ENCODE data around the gene CDC42BPA. TPM values are rescaled to one million over a fixed set of nuclear protein-coding genes. Genes with fewer than 3 reads are reported as not detected.

The CDC42BPA gene
- total and polyA plus RNA-seq, 2 of the 13 experiments (the other 11 are each of a cell fraction or from before 2014, with no cell fraction given) = 6.5 to 16.0 TPM

GRCh38 chr1:226974544-226975258, 343.6 kb downstream of the CDC42BPA start (continued):
- TF ChIP-seq ZNF644 (CRISPR knock-in tag; IDR thresholded peaks at IDR 0.05; ENCODE audit: low read depth) (0 out of 2 replicates have a peak, but pooled peaks have one; percentile 28), REL (CRISPR knock-in tag; conservative IDR thresholded peaks at IDR 0.05) (no peak), KDM5B (CRISPR knock-in tag; IDR thresholded peaks at IDR 0.05; ENCODE audit: borderline replicate concordance) (peak; percentile 55; the same call in 1 of the 2 replicates), ZNF513 (CRISPR knock-in tag; conservative IDR thresholded peaks at IDR 0.05) (no peak), KAT7 (CRISPR knock-in tag; IDR thresholded peaks at IDR 0.05; ENCODE audit: borderline replicate concordance) (peak; percentile 44; the same call in 1 of the 2 replicates), PRDM4 (CRISPR knock-in tag; IDR thresholded peaks at IDR 0.05; ENCODE audit: borderline replicate concordance) (no peak), ZNF607 (CRISPR knock-in tag; IDR thresholded peaks at IDR 0.05; ENCODE audit: borderline replicate concordance) (0 out of 2 replicates have a peak, but pooled peaks have one; percentile 67), ZNF343 (CRISPR knock-in tag; IDR thresholded peaks at IDR 0.05) (no peak; the same call in 1 of the 2 replicates), STAG1 (CRISPR knock-in tag; IDR thresholded peaks at IDR 0.05) (no peak), FLYWCH1 (CRISPR knock-in tag; IDR thresholded peaks at IDR 0.05) (no peak), KLF15 (CRISPR knock-in tag; IDR thresholded peaks at IDR 0.05; ENCODE audit: borderline replicate concordance) (no peak), CREM (IDR thresholded peaks at IDR 0.05) (no peak), CREM (CRISPR knock-in tag; IDR thresholded peaks at IDR 0.05) (no peak), KLF12 (CRISPR knock-in tag; IDR thresholded peaks at IDR 0.05; ENCODE audit: borderline replicate concordance) (no peak), ARID4A (CRISPR knock-in tag; IDR thresholded peaks at IDR 0.05; ENCODE audit: borderline replicate concordance) (peak; percentile 72; the same call in 1 of the 2 replicates), MBD4 (IDR thresholded peaks at IDR 0.05; ENCODE audit: borderline replicate concordance, low read length) (no peak), KDM6A (CRISPR knock-in tag; IDR thresholded peaks at IDR 0.05; ENCODE audit: low read depth) (no peak), ZNF589 (CRISPR knock-in tag; conservative IDR thresholded peaks at IDR 0.05) (no peak), HNRNPL (IDR thresholded peaks at IDR 0.05; ENCODE audit: low read depth, low read length) (peak; percentile 59; the same call in 1 of the 2 replicates), ZNF558 (CRISPR knock-in tag; IDR thresholded peaks at IDR 0.05; ENCODE audit: borderline replicate concordance) (no peak), ZNF430 (CRISPR knock-in tag; IDR thresholded peaks at IDR 0.05) (no peak)
